Left renal cortex interstitium (tissue), 4 donors: ENCODE results near the gene PDZD8. TPM values are rescaled to one million over a fixed set of nuclear protein-coding genes. Genes with fewer than 3 reads are reported as not detected.

ENCODE experiments used
- DNase-seq, 4 donors: peaks; one replicate each; pipeline ENCODE4 v3.0.0-alpha.2; 2013; ENCODE audit warnings: low read depth in 4 of 4, low spot score in 2 of 4, missing footprints in 1 of 4
- polyA plus RNA-seq, 4 donors: library from polyadenylated mRNA; unstranded; fragments of 120-200 nt; gene quantifications; one replicate each; pipeline ENCODE4 v1.2.1, GENCODE V29; 2013; ENCODE audit not compliant: insufficient read length in 4 of 4

The PDZD8 gene
- polyA plus RNA-seq, 4 donors = 30.2 to 42.1 (median 38.3) TPM

GRCh38 chr10:117228210-117228609 lies 147.0 kb downstream of the PDZD8 start:
- no peak for DNase-seq

Other genes starting within 250 kb of the PDZD8 start
- not detected for gene VAX1, start 237.2 kb downstream of the PDZD8 start, polyA plus RNA-seq
- gene KCNK18, start 178.0 kb downstream of the PDZD8 start, polyA plus RNA-seq = not detected
- gene SLC18A2, start 134.3 kb downstream of the PDZD8 start, polyA plus RNA-seq = 1 to 10 TPM in 3 of 4 donors, under 1 TPM in 1; 0.79 to 1.3 (median 1.2) TPM
- gene EMX2, start 167.3 kb upstream of the PDZD8 start, polyA plus RNA-seq = 100 to 1,000 TPM; 150 to 166 (median 157) TPM